Bronchial epithelial cell (primary cell): Measurements from ENCODE around the gene GP5. TPM values are rescaled to one million over a fixed set of nuclear protein-coding genes. Genes with fewer than 3 reads are reported as not detected.
A peak's percentile ranks its signal among the peaks of the same experiment; 100 is the strongest.

Experiments used
- DNase-seq: peaks from one replicate; pipeline ENCODE4 v3.0.0-alpha.2; 2010; ENCODE audit warnings: low read depth
- FAIRE-seq: peaks from 2 replicates; lab custom pipeline; 2011; peaks lifted over from hg19 to GRCh38; lab: Jason Lieb, UNC
- H3K27me3 ChIP-seq: 2 replicates; pipeline ENCODE4 v1.5.1; 2011; ENCODE audit warnings: low read length; ENCODE audit not compliant: control insufficient read depth, insufficient read depth
- H3K36me3 ChIP-seq: 2 replicates; pipeline ENCODE4 v1.5.1; 2011; ENCODE audit warnings: low read length; ENCODE audit not compliant: control insufficient read depth, insufficient read depth
- H3K4me3 ChIP-seq: 2 replicates; pipeline ENCODE4 v1.5.1; 2011; ENCODE audit warnings: mild to moderate bottlenecking, low read depth, low read length, control low read depth
- total RNA-seq: library from RNA; depleted of rRNA; stranded (reverse); fragments of >200 nt; gene quantifications from 2 replicates; pipeline ENCODE4 v1.2.1, GENCODE V29; 2014
- TF ChIP-seq, protein P1 (sequence below): IDR thresholded peaks from 2 replicates; pipeline ENCODE4 v1.5.1; 2011; ENCODE audit warnings: mild to moderate bottlenecking, moderate library complexity, low read length, control low read depth, inconsistent platforms; ENCODE audit not compliant: insufficient read depth, severe bottlenecking

GP5 gene
- total RNA-seq, 1 donor from 2014 or later = under 0.01 TPM

GRCh38 chr3:194424953-194425352, 25.9 kb upstream of the GP5 start:
- Histone ChIP-seq H3K36me3 (peaks cover 13% of the 10 kb centered on the region), H3K27me3 (no peaks in the 10 kb centered on the region), H3K4me3 (no peak overlapping the region)
- DNase-seq (no peak), FAIRE-seq (no peak)
- TF ChIP-seq, protein P1, sequence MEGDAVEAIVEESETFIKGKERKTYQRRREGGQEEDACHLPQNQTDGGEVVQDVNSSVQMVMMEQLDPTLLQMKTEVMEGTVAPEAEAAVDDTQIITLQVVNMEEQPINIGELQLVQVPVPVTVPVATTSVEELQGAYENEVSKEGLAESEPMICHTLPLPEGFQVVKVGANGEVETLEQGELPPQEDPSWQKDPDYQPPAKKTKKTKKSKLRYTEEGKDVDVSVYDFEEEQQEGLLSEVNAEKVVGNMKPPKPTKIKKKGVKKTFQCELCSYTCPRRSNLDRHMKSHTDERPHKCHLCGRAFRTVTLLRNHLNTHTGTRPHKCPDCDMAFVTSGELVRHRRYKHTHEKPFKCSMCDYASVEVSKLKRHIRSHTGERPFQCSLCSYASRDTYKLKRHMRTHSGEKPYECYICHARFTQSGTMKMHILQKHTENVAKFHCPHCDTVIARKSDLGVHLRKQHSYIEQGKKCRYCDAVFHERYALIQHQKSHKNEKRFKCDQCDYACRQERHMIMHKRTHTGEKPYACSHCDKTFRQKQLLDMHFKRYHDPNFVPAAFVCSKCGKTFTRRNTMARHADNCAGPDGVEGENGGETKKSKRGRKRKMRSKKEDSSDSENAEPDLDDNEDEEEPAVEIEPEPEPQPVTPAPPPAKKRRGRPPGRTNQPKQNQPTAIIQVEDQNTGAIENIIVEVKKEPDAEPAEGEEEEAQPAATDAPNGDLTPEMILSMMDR = no peak

DNA sequence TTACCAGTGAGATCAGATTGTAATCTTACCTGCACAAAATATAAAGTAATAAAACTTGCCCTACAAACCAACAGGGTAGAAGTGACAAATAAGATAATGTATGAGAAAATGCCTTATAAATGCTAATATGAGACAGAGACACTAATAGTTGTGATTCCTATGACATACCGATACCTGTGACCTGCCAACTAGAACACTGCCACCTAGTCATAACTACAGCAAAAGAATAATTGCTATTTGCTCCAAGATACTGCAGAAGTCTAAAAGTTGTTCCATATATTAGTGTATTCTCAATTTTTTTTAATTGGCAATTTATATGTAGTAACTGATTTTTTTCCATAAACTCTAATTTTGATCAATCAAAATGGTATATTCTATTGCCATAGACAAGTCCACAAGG, 25.3 kb upstream of the GP5 start:
- H3K36me3 ChIP-seq = peaks cover 9% of the 10 kb centered on the region
- FAIRE-seq = no peak

GRCh38 chr3:194423317-194423716, 24.3 kb upstream of the GP5 start:
- Histone ChIP-seq H3K4me3 (no peak overlapping the region), H3K27me3 (no peaks in the 10 kb centered on the region), H3K36me3 (peaks cover 10% of the 10 kb centered on the region)
- TF ChIP-seq, protein P1 = no peak
- FAIRE-seq (no peak), DNase-seq (no peak)

More for the DNA sequence above, 25.3 kb upstream of the GP5 start:
- Histone ChIP-seq H3K4me3 (no peak overlapping the region), H3K27me3 (no peaks in the 10 kb centered on the region)
- TF ChIP-seq, protein P1 = no peak
- DNase-seq = no peak

GRCh38 chr3:194422188-194422587, 23.1 kb upstream of the GP5 start:
- FAIRE-seq (no peak), DNase-seq (no peak)
- TF ChIP-seq, protein P1 = no peak
- Histone ChIP-seq H3K36me3 (peaks cover 10% of the 10 kb centered on the region), H3K27me3 (no peaks in the 10 kb centered on the region), H3K4me3 (no peak overlapping the region)

- Histone ChIP-seq H3K4me3 (no peak overlapping the region), H3K27me3 (no peaks in the 10 kb centered on the region), H3K36me3 (peaks cover 3% of the 10 kb centered on the region)
- TF ChIP-seq, protein P1 = no peak
- no peak for FAIRE-seq
- no peak for DNase-seq
Observed at GRCh38 chr3:194418671-194419070, 19.6 kb upstream of the GP5 start.

GRCh38 chr3:194407423-194407822, 8.4 kb upstream of the GP5 start:
- TF ChIP-seq, protein P1 = no peak
- H3K27me3 ChIP-seq = no peaks in the 10 kb centered on the region
- no peak overlapping the region for H3K4me3 ChIP-seq
- peaks cover 4% of the 10 kb centered on the region for H3K36me3 ChIP-seq
- FAIRE-seq = no peak
- DNase-seq = peak; percentile 20
